GM19455 (cell line): ENCODE measurements around the gene SUN5.
"Not testable (repeated sequence)": the region's sequence is repeated elsewhere in the genome, so short reads cannot be mapped to it uniquely, and the experiment has no call there.

Experiments
- ATAC-seq: cut with Tn5 transposase; IDR thresholded peaks from one replicate; pipeline ENCODE4 v1.9.1; 2021; ENCODE audit not compliant: unreplicated experiment

SUN5 gene

DNA sequence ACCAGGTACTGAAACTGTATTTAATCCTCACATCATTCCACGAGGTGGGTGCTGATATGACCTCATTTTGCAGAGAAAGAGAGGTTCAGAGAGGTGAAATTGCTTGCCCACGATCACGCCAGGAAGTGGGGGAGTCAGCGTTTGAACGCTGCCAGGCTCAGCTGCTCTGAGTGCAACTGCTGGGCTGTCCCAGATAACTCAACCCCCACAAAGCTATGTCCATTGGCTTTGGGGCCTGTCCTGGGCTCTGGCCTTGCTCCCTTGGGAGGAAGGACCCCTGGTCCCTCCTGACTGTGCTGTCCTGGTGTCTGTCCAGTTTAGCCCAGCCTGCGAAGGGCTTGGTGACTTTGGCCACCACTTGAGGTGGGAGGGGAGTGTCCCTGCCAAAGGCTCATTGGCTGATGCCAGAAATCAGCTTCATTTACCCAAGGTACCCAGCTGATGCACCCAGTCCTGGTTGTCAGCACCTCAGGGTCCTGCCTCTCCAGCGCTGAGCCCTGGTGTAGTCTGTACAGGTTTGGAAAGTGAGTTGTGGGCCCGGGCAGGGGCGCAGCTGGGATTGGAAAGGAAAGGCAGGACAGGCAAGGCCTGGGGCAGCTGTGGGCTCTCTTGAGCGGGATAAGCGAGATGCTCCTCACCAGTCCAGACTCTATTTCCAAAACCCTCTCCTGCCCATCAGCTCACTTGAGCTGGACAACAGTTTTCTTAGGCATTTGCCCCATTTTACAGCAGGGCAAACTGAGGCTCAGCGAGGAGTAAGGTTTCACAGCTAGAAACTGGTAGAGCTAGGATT, 38.5 kb downstream of the SUN5 start:
- no peak for ATAC-seq

DNA sequence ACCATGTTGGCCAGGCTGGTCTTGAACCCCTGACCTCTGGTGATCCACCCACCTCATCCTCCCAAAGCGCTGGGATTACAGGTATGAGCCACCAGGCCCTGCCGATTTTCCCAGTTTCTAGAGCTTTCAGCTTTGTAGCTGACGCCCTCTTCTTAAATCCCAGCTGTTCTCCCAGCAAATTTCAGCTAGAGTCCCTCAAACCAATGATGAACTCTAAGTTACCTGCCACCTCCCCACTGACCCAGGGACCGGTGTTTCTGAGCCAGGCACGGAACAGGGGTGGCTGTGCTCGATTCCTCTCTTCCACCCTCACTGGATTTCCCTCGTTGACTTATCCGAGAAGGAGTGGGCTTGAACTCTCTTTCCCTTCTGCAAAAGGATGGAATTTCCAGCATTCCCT, 39.1 kb downstream of the SUN5 start:
- no peak for ATAC-seq

DNA sequence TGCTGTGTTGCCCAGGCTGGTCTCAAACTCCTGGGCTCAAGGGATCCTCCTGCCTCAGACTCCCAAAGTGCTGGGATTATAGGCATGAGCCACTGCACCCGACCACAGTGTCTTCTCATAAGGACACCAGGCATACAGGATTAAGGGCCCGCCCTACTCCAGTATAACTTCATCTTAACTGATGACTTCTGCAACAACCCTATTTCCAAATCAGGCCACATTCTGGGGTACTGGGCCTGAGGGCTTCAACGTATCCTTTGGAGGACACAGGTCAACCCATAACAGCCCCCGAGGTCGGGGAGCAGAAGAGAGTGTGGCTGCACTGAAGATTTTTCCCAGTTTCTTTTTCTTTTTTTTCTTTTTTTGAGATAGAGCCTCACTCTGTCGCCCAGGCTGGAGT, 39.7 kb downstream of the SUN5 start:
- ATAC-seq: no peak

DNA sequence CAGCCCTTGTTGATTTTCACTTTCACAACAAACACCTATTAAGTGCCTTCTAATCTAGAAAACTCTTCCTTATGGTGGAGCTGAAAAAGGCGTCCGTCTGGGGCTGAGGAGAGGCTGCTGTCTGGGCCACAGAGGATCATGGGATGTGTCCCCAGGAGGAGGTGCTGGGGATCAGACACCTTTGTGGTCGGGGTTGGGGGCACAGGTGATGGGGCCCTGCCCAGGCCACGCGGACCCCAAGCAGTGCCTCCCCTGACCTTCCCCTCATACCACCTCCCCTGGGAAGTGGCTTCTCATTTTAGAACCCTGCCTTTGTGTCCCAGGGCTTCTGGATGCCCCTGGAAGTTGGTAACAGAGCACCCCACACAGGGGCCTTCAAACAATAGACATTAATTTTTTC, 41.1 kb downstream of the SUN5 start:
- ATAC-seq: no peak

DNA sequence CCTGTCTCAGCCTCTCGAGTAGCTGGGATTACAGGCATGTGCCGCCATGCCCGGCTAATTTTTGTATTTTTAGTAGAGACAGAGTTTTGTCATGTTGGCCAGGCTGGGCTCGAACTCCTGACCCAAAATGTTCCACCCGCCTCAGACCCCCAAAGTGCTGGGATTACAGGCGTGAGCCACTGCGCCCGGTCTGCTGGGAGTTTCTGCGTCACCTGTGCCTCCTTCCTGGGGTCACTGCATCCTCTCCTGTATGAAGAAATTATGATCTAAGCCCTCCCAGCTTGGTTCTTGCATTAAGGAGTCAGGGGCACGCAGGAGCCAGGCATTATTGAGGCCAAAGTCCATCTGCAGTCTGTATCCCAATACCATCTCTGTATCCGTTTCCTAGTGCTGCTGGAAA, 41.6 kb downstream of the SUN5 start:
- not testable (repeated sequence) for ATAC-seq

DNA sequence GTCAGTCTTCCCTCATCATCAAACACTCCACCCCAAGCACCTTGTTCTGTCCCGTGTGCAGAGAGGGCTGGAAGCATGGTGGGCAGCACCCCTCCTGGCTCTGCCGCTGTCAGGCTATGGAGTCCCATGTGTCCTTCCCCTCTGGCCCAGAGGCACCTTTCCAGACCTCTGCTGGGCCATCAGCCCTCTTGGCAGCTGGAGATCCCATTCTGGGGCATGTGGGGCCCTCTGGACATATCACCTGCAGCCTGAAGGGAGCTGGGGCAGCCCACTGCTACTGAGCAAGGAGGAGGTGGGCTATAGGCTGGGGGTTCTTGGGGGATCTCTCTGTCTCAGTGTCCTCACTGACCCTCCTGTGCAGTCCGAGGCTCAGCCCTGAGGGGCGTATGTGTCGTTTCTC, 42.2 kb downstream of the SUN5 start:
- no peak for ATAC-seq

DNA sequence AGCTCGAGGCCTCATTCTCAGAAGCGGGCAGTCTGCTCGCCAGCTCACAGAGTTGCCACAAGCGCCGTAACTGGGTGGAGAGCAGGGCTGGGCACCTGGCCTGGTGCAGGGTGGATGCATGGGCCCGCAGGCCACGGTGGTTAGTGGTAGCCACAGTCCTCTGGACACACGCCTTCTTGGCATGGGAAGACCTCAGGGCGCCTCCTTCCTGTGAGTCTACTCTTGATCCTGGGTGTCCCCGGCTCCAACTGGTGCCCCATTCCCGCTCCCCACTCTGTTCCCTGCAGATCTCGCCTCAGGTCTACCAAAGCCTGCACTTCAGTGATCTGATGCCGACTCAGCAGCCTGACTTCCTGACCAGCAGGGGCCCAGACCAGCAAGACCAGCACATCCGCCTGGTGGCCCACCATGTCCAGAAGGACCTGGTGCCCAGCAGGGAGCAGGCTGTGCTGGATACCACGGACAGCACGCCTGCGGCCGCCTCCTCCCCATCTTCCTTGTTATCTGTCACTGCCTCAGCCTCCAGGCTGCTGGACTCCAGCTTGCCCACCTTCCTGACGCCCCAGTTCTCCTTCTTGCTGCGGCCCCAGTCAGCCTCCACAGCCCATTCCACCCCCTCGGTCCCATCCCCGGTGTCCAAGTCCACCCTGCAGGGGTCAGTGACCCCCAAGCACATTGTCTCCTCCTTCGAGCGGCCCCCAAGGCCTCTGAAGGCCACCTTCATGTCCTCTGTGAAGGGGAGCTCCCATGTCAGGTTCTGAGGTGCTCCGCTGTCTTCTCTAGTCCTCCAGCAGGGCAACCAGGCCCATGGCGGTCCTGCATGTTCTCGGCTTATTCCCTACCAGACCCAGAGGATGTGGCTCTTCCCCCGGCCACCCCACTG, 43.1 kb downstream of the SUN5 start:
- ATAC-seq: no peak

- ATAC-seq: no peak
Measured at GRCh38 chr20:32960222-32960518, 44.1 kb downstream of the SUN5 start.

DNA sequence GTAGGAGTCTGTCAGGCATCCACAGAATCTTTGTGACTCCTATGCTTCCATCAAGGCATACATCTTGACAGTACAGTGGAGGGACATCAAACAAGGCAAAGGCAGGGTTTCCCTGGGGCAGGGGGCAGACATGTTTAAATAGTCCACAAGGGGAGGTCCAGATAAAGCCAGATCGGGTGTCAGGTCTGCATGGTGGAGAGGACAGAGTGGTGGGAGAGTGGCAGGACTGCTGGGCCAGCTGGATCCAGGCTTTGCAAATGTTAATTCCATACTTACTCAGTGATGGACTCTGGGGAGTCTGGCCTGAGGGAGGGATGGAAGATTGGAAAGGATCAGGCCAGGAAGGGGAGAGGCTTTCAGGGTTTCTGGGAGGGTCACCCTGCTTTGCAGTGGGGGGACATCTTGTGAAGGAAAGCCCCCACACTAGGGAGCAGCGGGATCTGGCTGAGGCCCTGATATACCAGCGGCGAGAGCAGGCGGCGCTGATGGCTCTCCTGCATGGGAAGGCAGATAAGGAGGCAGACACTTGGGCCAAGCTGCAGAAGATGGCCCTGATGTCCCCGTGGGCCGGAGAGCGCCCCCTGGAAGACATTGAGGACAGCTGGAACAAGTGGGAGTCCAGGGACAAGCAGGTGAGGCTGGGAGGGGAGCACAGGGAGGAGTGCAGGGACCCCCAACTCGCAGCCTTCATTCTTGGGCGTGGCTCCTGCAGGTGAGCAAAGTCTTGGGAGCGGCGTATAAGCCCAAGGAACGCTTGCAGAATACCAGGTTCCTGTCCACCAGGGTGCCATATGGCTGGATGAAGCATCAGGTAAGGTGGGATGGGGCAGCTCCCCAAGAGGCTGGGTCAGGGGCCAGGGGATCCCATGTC, 44.6 kb downstream of the SUN5 start:
- ATAC-seq: no peak

- ATAC-seq: no peak
Measured at GRCh38 chr20:32958574-32958973, 45.7 kb downstream of the SUN5 start.

DNA sequence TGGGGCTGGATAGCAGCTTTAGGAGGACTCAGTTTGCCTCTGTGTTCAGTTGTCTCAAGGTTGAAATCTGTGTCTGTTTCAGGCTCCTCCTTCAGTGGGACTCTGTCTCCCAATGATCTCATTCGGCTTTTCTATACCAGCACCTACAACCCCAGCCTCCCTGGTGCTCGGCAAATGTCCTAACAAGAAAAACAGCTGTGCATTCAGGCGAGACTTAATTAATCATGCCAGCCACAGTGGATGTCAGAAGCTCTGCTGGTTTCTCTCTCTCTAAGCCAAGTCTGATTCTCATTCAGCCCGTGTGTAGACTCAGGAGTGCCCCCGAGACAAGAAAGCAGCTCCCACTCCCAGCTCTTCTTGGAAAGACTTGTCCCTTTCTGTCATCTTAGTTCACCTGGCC, 46.8 kb downstream of the SUN5 start:
- no peak for ATAC-seq

DNA sequence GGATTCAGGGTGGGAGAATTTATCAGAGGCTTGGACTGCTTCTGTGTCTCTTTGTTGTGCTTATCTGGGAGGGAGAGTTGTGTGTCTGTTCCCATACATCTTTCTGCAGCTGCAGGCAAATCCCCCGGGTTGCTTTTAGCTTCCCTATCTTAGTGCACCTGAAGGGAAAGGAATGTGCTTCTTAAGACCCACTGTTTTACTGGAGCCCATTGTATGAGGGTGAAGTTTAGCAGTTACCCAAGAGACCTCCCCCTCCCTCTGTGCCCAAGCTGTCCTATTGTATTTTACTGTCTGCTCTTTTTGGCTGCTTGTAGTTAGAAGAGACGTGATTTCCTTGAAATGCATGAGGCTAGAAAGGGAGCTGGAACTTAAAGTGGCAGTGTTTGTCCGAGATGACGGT, 53.7 kb downstream of the SUN5 start:
- ATAC-seq: not testable (repeated sequence)

GRCh38 chr20:32946629-32947028, 57.6 kb downstream of the SUN5 start:
- no peak for ATAC-seq

GRCh38 chr20:32945710-32946221, 58.5 kb downstream of the SUN5 start:
- no peak for ATAC-seq

DNA sequence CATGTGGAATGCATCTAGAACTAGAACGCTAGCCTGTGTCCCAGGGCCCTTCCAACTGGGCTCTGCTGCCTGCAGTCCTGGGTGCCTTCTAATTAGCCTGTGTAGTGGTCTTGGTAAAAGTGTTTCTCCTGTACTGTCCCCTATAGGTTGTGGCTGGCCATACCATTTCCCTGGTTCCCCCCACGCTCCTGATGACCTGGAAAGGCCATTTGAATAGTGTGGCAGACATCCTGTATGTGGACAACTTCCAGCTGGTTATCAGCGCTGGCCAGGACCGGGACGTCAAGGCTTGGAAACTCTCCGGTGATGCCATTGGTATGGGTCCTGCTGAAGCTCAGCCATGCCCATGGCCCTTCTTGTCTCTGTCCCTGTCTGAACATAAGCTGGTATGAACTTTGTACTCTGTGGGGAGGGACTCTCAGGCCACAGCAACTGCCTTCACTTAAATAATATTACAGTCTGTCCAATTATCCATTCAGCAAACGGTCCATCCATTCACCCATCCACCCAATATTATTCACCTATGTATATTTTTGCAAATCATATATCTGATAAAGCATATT, 60.7 kb downstream of the SUN5 start:
- no peak for ATAC-seq

DNA sequence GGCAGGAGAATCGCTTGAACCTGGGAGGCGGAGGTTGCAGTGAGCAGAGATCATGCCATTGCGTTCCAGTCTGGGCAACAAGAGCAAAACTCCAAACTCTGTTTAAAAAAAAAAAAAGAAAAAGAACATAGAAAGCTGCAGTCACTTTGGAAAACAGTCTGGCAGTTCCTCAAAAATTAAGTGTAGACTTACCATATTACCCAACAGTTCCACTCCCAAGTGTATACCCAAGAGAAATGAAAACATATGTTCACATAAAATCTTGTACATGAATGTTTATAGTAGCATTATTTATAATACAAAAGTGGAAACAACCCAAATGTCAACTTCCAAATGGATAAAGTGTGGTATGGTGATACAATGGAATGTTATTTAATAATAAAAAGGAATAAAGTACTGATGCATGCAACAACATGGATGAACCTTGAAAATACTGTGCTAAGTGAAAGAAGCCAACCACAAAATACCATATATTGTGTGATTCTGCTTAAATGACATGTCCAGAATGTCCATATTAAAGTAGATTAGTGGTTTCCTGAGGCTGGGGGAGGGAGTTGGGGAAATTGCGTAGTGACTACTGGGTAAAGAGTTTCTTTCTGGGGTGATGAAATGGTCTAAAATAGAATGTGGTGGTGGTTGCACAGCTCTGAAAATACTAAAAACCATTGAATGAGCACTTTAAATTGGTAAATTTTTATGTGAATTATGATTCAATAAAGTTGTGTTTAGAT, 62.9 kb downstream of the SUN5 start:
- ATAC-seq: no peak

DNA sequence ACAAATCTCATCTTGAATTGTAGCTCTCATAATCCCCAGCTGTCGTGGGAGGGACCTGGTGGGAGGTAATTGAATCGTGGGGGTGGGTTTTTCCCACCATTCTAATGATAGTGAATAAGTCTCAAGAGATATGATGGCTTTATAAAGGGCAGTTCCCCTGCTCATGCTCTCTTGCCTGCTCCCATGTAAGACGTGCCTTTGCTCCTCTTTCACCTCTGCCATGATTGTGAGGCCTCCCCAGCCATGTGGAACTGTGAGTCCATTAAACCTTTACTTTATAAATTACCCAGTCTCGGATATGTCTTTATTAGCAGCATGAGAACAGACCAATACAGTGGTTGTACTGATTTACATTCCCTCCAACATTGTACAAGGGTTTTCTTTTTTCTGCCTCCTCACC, 69.7 kb downstream of the SUN5 start:
- ATAC-seq: no peak
